HL-60 (cell line): ENCODE measurements around the gene PAK4.

Experiments
- DNase-seq, 2 experiments: peaks; one replicate each; pipeline ENCODE4 v3.0.0-alpha.2; 2010 to 2020; ENCODE audit warnings: low read depth in 1 of 2, low spot score in 1 of 2
- H3K27ac ChIP-seq: fragments of 250-450 bp; sonication (Bioruptor Pico); replicated peaks from 2 replicates; pipeline ENCODE4 v1.5.1; 2020; ENCODE audit warnings: mild to moderate bottlenecking, moderate library complexity
- H3K27me3 ChIP-seq: fragments of 250-450 bp; sonication (Bioruptor Pico); 2 replicates; pipeline ENCODE4 v1.5.1; 2021; ENCODE audit warnings: mild to moderate bottlenecking, moderate library complexity; ENCODE audit not compliant: insufficient read depth, poor library complexity, severe bottlenecking
- H3K4me3 ChIP-seq: replicated peaks from 2 replicates; pipeline ENCODE4 v1.5.1; 2011; ENCODE audit warnings: mild to moderate bottlenecking, control low read depth, low read length; ENCODE audit not compliant: insufficient read depth
- CTCF ChIP-seq: IDR thresholded peaks from one replicate; pipeline ENCODE4 v1.5.1; 2011; ENCODE audit warnings: low read length, control low read depth, inconsistent platforms; ENCODE audit not compliant: insufficient read depth
- GABPA ChIP-seq: IDR thresholded peaks from 2 replicates; pipeline ENCODE4 v1.6.1; 2012; ENCODE audit warnings: low read depth
- POLR2AphosphoS5 ChIP-seq: IDR thresholded peaks from 2 replicates; pipeline ENCODE4 v1.6.1; 2012; ENCODE audit warnings: low read depth
- REST ChIP-seq: IDR thresholded peaks from 2 replicates; pipeline ENCODE4 v1.6.1; 2012; ENCODE audit warnings: low read depth; ENCODE audit not compliant: insufficient replicate concordance
- SPI1 ChIP-seq: IDR thresholded peaks from 2 replicates; pipeline ENCODE4 v1.6.1; 2012; ENCODE audit warnings: low read depth, mild to moderate bottlenecking, borderline replicate concordance

PAK4 gene

GRCh38 chr19:39194832-39195542, 69.4 kb downstream of the PAK4 start:
- Histone ChIP-seq H3K27me3 (peaks cover 36% of the 10 kb centered on the region), H3K4me3 (no peak overlapping the region), H3K27ac (no peak overlapping the region)
- TF ChIP-seq GABPA = no peak
- TF ChIP-seq CTCF = no peak
- no peak for TF ChIP-seq POLR2AphosphoS5
- no peak for TF ChIP-seq SPI1
- TF ChIP-seq REST = no peak
- no peak for DNase-seq

- TF ChIP-seq CTCF (no peak), POLR2AphosphoS5 (no peak), SPI1 (no peak), GABPA (no peak), REST (no peak)
- no peak for DNase-seq
- no peak overlapping the region for H3K27ac ChIP-seq
- peaks cover 41% of the 10 kb centered on the region for H3K27me3 ChIP-seq
- no peak overlapping the region for H3K4me3 ChIP-seq
Observed at GRCh38 chr19:39195755-39196154, 70.2 kb downstream of the PAK4 start.

GRCh38 chr19:39196320-39196719, 70.7 kb downstream of the PAK4 start:
- DNase-seq = no peak
- TF ChIP-seq CTCF (no peak), GABPA (no peak), SPI1 (no peak), POLR2AphosphoS5 (no peak), REST (no peak)
- H3K4me3 ChIP-seq = no peak overlapping the region
- no peak overlapping the region for H3K27ac ChIP-seq
- peaks cover 44% of the 10 kb centered on the region for H3K27me3 ChIP-seq
